GM10847 (cell line): ENCODE data around the gene HDAC4.

Experiments
- POLR2A ChIP-seq: IDR thresholded peaks from 2 replicates; pipeline ENCODE4 v1.6.1; 2011; ENCODE audit not compliant: insufficient read length; ENCODE audit errors: extremely low read depth

The HDAC4 gene

DNA sequence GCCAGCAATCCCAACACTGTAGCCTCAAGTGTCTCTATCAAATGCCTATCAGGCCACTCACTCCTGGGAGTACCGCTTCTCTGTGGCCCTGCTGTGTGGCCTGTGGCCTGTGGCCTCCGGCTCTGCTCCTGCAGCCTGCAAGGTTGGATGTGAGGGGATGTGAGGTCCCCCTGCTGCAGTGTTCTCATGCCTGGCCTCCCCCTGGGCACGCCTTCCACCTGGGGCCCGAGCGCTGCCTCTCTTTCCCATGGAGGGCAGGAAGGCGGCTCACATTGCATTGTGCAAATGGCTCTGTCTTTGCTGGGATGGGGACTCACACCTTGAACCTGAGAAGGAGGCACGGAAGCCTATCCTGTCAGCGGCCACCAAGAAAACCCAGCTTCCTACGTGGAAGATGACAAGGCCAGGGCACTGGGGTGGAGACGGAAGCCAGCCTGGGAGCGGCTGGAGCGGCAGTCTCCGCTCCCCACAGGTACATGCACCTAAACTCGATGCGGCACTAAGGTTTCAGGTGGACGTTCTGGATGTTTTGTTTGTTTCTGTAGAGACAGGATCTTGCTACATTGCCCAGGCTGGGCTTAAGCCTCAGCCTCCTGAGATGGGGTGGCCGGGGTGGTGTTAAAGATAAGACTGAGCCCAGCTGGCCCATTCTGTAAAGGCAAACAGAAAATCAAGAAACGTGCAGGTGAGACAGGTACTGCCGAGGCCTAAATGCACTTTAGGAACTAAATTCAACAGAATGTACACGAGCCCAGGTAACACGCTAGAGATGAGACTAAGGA, 140.1 kb downstream of the HDAC4 start:
- no peak for TF ChIP-seq POLR2A

DNA sequence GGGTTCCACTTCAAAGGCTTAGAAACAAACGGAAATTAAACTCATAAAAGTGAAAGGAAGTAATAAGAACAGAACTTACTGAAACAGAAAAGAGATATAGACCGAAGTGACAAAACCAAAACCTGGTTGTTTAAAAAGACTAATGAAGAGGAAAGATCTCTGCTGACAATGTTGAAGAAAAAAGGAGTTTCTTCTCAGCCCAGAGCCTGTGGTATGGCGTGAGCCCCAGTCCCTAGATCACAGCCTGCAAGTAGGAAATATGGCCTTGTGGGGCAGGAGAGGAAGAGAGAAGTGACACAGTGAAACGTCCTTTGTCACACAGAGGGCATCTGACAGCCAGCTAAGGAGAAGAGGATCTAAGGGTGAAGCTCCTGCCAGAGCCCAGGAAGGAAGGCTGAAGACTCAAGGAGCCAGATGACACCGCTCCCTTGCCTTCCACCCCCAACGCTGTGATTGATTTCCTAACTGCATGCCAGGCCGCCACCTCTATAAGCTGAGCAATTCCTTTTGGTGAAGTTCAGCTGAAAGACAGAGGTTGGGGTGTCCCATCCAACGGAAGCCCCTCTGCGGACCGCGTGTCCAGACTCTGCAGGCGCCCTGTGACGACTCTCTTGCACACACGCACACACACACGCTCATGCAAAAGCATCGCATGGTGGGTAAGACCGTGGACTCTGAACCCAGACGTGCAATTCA, 141.1 kb downstream of the HDAC4 start:
- TF ChIP-seq POLR2A, result no peak

DNA sequence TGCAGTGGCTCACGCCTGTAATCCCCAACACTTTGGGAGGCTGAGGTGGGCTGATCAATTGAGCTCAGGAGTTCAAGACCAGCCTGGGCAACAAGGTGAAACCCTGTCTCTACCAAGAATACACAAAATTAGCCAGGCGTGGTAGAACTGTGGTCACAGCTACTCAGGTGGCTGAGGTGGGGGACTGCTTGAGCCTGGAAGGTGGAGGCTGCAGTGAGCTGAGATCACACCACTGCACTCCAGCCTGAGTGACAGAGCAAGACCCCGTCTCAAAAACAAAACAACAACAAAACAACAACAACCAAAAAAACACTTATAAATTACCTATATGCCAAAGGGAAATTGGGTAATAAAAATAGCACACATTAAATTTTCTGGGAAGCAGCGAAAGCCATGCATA, 141.6 kb downstream of the HDAC4 start:
- no peak for TF ChIP-seq POLR2A

DNA sequence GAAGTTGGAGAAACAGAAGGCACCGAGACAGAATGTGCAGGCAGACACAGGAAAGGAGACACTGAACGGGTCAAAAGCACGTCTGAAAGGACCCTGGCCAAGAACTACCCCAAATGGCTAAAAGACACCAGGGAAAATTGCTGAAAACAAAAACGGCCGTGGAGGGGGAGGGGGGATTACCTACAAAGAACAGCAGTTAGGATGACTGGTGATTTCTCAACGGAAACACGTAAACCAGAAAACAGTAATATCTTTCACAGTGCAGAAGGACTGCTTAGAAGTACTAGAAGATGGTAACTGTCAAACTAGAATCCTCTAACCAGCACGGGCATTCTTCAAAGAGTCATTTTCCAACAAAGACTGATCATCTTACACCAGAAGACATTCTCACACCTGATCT, 142.6 kb downstream of the HDAC4 start:
- TF ChIP-seq POLR2A, result no peak

DNA sequence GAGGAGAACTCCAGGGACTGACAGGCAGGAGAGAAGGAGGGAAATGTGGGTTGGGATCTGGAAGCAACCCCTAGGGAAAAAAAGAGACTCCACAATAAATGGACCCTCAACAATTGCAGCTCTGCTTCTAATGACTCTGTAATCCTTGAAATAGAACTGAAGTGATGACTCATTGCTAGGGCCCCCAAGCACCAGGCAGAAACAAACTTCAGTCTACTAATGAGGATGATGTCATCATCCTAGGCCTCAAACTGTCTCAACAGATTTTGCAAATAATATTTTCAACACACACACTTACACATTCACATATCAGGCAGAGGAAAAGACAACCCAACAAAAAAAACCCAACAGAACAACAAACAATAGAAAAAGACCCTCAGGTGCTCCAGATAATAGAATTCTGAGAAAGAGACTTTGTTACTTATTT, 143.3 kb downstream of the HDAC4 start:
- no peak for TF ChIP-seq POLR2A

DNA sequence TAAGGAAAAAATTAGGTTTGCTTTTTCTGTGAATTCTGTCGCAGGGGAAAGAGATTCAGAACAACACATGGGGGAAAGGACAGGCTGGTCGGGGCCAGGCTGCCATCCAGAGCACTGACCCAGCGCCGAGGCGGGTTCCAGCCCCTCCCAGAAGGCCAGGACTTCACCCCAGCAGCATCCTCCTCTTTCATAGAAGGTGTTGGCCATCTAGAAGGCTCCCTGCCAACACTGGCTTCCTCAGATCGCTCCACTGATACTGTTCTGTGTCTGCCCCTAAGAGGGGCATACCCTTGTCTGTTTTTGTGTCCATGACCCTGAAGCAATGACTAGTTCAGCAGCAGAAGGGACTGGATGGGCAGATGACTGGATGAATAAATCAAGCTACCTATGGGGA, 144.5 kb downstream of the HDAC4 start:
- no peak for TF ChIP-seq POLR2A

DNA sequence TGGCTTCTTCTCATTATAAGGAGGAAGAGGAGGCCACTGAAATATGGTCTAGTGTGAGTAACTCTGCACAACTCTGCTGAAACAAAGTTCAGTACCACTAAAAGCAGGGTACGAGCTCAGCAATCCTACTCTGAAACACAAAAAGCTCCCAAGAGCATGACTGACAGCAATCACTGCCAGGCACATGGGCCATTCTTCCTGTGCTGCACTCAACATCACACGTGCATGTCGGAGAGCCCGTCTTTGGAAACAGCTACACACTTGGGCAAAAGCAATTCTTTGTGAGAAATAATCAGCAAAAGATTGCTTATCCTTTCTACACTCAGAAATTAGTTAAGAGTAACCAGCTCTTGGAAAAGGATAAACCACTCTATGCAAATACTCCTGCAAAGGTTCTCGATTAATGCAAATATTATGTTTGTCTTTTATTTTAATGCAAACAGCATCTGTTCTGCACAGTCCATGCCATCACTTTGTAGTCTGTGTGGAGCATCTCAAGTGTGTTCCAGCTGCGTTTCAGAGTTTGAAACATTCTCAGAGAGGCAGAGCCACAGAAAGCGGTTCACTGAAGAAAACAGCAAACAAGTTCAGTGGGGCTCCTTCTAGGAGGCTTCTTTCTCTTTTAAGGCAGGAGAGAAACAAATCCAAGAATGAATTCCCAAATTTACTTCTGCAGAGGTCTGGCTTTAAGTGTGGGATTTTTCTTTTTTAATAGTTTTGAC, 145.0 kb downstream of the HDAC4 start:
- no peak for TF ChIP-seq POLR2A

DNA sequence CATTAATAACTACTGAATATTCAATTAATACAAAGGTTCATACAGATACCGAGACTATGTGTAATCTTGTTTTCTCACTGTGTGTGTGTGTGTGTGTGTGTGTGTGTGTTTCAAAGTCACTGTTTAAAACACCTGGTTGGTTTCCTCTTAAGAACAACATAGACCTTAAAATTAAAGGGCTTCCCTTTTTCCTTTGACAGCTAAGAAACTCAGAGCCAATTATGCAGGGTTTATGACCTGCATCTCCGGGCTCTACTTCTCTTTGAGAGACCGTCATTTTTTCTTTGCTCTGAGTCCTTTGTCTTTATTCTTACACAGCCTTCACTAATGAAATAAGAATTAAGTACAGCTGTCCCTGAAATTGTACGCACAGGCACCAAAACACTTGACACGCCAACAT, 145.6 kb downstream of the HDAC4 start:
- TF ChIP-seq POLR2A, result no peak

DNA sequence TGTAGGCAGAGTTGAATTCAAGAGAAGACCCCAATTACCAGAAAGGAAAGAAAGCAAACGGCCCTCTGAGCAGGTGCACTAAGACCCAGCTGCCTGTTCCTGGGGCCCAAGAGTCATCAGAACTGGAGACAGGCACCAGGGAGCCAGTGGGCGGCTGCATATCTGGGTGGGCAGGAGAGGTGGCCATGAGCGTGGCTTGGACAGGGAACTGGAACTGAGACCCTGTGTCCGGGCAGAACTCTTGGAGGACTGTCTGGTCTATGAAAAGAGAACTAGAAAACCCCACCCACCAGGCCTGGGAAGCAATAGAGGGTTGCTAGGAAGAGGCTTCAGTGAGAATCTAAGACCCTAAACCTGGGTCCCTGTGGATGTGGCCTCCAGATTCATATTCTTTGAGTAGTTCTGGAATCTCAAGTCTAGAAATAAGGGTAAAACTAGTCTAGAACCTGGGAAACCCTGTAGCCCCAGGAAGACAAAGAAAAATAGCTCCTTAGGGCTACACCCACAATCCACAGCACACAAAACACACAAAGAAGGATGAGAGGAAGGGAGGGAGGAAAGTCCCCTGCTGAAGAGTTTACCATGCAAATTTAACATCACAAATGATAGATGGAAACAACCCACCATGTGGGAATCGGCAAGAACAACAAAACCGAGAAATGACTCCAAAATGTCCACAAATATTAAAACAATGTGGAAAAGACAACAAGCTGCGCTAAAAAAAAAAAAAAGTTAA, 147.0 kb downstream of the HDAC4 start:
- no peak for TF ChIP-seq POLR2A

DNA sequence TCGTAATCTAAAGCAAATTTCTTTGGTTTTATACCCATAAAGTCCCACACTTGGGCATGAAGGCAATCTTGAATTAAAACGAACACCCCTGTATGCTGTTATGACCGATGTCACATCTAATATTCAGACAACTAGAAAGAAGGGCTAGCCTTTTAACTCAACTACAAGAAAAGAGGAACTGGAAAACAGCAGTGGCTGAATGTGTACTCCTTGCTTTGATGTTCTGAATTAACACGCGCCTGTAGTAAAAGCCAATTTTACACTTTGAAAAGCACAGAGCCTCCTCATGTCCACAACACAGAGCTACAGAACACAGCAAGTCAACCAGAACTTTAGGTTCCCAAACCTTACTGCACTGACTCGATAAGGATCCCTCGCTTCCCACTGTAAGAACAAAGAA, 147.6 kb downstream of the HDAC4 start:
- TF ChIP-seq POLR2A, result no peak

DNA sequence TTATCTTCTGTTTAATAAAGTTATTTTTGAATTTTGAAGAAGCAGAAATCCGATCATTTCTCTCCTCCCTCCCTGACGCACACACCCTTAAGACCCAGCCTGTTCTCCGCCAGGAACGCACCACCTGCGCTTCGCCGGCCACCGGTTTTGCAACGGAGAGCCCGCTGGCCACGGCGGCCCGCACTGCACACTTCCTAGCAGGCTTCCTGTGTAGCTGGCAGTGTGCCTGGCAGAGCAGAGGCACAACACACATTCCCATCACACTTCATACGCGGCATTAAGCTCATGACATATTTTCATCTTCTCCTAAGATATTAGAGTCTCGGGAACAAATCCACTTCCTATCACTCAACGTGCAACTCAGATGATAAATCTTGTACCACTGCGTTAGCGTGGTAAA, 148.0 kb downstream of the HDAC4 start:
- TF ChIP-seq POLR2A, result no peak

DNA sequence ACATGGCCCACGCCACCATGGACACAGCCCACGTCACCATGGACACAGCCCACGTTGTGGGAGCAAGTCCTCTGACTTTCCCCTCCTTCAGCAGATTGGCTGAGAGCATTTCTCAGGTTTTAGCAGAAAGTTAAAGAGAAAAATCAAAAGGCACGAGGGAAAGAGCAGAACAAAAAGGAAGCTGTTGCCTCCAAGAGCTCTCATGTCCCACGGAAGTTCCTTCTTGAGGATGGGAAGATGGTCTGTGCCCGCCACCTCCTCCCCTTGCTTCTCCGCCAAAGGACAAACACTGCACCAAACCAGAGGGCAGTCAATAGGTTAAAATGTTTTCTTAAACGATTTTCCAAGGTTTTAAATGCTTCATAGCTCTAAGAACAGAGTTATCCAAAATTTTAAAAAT, 148.4 kb downstream of the HDAC4 start:
- TF ChIP-seq POLR2A, result no peak

DNA sequence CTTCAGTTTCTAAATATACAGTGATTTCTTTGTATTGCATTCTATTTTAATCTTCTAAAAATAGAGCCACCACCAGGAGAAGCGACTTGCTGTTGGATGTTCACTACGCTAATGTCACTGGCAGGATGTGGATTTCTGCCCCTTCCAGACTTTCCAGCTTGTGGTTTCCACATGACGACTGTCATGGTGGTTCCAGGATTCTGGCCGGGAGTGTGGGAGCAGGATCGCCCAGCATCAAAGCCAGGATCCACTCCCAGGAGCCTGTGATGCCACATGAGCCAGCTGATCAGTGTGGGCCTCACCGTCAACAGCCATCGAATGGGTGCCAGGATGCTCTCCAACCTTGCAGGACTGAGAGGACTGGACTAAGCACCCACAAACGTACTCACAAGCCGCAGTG, 148.8 kb downstream of the HDAC4 start:
- TF ChIP-seq POLR2A, result no peak

DNA sequence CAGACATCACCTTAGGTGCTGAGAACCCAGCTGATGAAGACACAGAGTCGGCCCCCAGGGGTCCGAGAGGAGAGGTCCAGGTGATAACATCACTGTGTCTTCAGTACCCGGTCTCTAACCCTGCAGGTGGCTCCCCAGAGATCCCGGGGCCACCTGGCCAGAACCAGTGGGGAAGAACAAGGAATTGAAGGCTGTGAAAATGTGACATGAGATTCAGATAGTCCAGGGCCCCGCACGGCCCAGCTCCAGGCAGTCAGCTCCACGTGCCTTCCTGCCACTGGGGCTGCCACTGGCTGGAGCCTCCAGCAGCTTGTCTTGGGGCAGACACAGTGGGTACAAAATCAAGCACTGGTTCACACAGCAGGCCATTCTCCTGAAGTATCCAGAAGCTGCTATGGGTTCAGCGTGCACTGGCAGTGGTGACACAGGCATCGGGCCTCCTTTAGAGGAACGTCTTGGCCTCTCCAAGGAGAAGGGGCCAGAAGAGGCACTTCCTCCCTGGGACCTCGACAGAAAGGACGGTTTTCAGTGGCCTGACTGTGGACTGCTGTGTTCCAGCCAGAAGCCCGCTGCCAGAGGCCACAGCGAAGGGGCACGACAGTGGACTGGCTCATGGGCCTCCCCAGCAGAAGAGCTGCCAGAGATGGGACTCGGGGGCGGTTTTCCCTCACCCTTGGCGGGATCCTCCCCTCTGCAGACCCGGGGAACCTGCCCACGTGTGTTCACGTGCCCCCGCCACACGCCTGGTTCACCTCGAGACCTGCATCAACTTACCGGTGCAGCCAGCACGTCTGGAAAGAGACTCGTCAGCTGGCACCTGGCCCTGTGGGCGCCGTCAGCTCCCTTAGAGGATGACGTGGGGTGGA, 150.4 kb downstream of the HDAC4 start:
- TF ChIP-seq POLR2A, result no peak
